PC-3 (cell line): ENCODE results near the gene GPR156. TPM values are rescaled to one million over a fixed set of nuclear protein-coding genes. Genes with fewer than 3 reads are reported as not detected.

Experiments used
- ATAC-seq: fragments of 200-7000 bp; cut with Tn5 transposase; 2 replicates; pipeline ENCODE4 v1.9.1; 2020; ENCODE audit warnings: mild to moderate bottlenecking, moderate library complexity
- BruUV-seq: library from RNA; stranded (reverse); fragments of 400-500 nt; replicated peaks from 2 replicates; lab custom pipeline; 2021; lab: Mats Ljungman, UMichigan
- CTCF ChIA-PET: fragments of 300-600 bp; sonication (Branson Sonifier 250); formaldehyde crosslinking; loops from one replicate; lab custom pipeline; 2022; ENCODE audit warnings: antibody characterized with exemption; lab: Charles Lee
- POLR2A ChIA-PET: fragments of 300-600 bp; sonication (Branson Sonifier 250); formaldehyde crosslinking; loops from one replicate; lab custom pipeline; 2022; ENCODE audit warnings: antibody characterized with exemption; ENCODE audit not compliant: unreplicated experiment; lab: Charles Lee
- DNase-seq: peaks from one replicate; pipeline ENCODE4 v3.0.0-alpha.2; 2015
- H2AFZ ChIP-seq: fragments of 300-600 bp; sonication (generic); 2 replicates; pipeline ENCODE4 v1.6.0; 2016; ENCODE audit warnings: antibody characterized with exemption, low read length
- H3F3A ChIP-seq: fragments of 300-600 bp; sonication (generic); one replicate; pipeline ENCODE4 v1.6.0; 2017; ENCODE audit warnings: antibody characterized with exemption, low read length, control low read depth, mild to moderate bottlenecking; ENCODE audit not compliant: unreplicated experiment
- H3K27ac ChIP-seq: fragments of 300-600 bp; sonication (generic); 2 replicates; pipeline ENCODE4 v1.5.1; 2016; ENCODE audit warnings: mild to moderate bottlenecking, low read length
- H3K27me3 ChIP-seq: fragments of 300-600 bp; sonication (generic); 2 replicates; pipeline ENCODE4 v1.6.1; 2016; ENCODE audit warnings: low read length, mixed read lengths
- H3K36me3 ChIP-seq: fragments of 300-600 bp; sonication (generic); 2 replicates; pipeline ENCODE4 v1.6.1; 2016; ENCODE audit warnings: low read depth, mixed run types, low read length, mixed read lengths
- H3K4me1 ChIP-seq: fragments of 300-600 bp; sonication (generic); 2 replicates; pipeline ENCODE4 v1.5.1; 2016; ENCODE audit warnings: low read length; ENCODE audit not compliant: insufficient read depth
- H3K4me2 ChIP-seq: fragments of 300-600 bp; sonication (generic); 2 replicates; pipeline ENCODE4 v1.6.0; 2016; ENCODE audit warnings: low read length
- H3K4me3 ChIP-seq: fragments of 300-600 bp; sonication (generic); 2 replicates; pipeline ENCODE4 v1.5.1; 2016; ENCODE audit warnings: mild to moderate bottlenecking, low read length, mixed read lengths
- H3K79me2 ChIP-seq: fragments of 300-600 bp; sonication (generic); 2 replicates; pipeline ENCODE4 v1.6.1; 2017; ENCODE audit warnings: low read length, mixed read lengths
- H3K9ac ChIP-seq: fragments of 300-600 bp; sonication (generic); 2 replicates; pipeline ENCODE4 v1.6.0; 2016; ENCODE audit warnings: mild to moderate bottlenecking, low read length
- H3K9me2 ChIP-seq: fragments of 300-600 bp; sonication (generic); replicated peaks from 2 replicates; pipeline ENCODE4 v1.6.1; 2016; ENCODE audit warnings: mixed run types, low read length, mixed read lengths
- H3K9me3 ChIP-seq: fragments of 300-600 bp; sonication (generic); 2 replicates; pipeline ENCODE4 v1.6.1; 2016; ENCODE audit warnings: low read length, mixed read lengths
- H4K20me1 ChIP-seq: fragments of 300-600 bp; sonication (generic); 2 replicates; pipeline ENCODE4 v1.6.1; 2016; ENCODE audit warnings: low read length, mixed read lengths
- CTCF ChIP-seq: fragments of 300-600 bp; sonication (generic); conservative IDR thresholded peaks from 2 replicates; pipeline ENCODE4 v1.5.1; 2017; ENCODE audit warnings: antibody characterized with exemption, low read depth, mild to moderate bottlenecking, low read length
- EZH2 ChIP-seq: fragments of 300-600 bp; sonication (generic); IDR thresholded peaks from one replicate; pipeline ENCODE4 v1.6.1; 2017; ENCODE audit warnings: antibody characterized with exemption, mild to moderate bottlenecking, low read length; ENCODE audit not compliant: unreplicated experiment
- EZH2phosphoT487 ChIP-seq: fragments of 300-600 bp; sonication (generic); IDR thresholded peaks from 2 replicates; pipeline ENCODE4 v1.6.1; 2018; ENCODE audit warnings: mild to moderate bottlenecking, antibody characterized with exemption, low read length, borderline replicate concordance
- intact Hi-C: fragments of 100-400 bp; cut with micrococcal nuclease; formaldehyde crosslinking; loops from 2 replicates; pipeline ENCODE4 v1.9.0; 2023
- total RNA-seq: library from RNA; depleted of rRNA; stranded (reverse); fragments of >200 nt; gene quantifications from 2 replicates; pipeline ENCODE4 v1.2.3, GENCODE V29; 2014

The GPR156 gene
- total RNA-seq, 1 experiment from 2014 or later, result 5.1 TPM

- Histone ChIP-seq H4K20me1 (no peaks in the 10 kb centered on the region), H3K27me3 (no peaks in the 10 kb centered on the region), H2AFZ (no peak overlapping the region), H3K9me2 (no peaks in the 10 kb centered on the region), H3K36me3 (no peaks in the 10 kb centered on the region), H3K4me3 (no peak overlapping the region), H3F3A (no peaks in the 10 kb centered on the region), H3K4me1 (peaks cover 4% of the 10 kb centered on the region; the same call in 1 of the 2 replicates), H3K27ac (no peak overlapping the region), H3K9me3 (no peaks in the 10 kb centered on the region), H3K9ac (no peak overlapping the region), H3K4me2 (no peak overlapping the region), H3K79me2 (no peaks in the 10 kb centered on the region)
- BruUV-seq, result no TSS peak
- TF ChIP-seq CTCF, result no peak
- TF ChIP-seq EZH2phosphoT487, result no peak
- no peak for TF ChIP-seq EZH2
- ATAC-seq (no peak), DNase-seq (no peak)
- intact Hi-C loops, result no loop called here
- CTCF ChIA-PET, result interaction anchor here (0.6 kb wide), 1 partner anchor 80 kb away, joined by 4 read pairs; no protein-coding TSS in a partner anchor
- POLR2A ChIA-PET, result no interaction called here
Measured at GRCh38 chr3:120275618-120276017, 9.4 kb downstream of the GPR156 start.

GRCh38 chr3:120274739-120275167 lies 10.3 kb downstream of the GPR156 start:
- no peak for DNase-seq
- intact Hi-C loops, result no loop called here

More at GRCh38 chr3:120274739-120275167, 10.3 kb downstream of the GPR156 start:
- no peaks in the 10 kb centered on the region for H3K36me3 ChIP-seq
- H3K9me2 ChIP-seq, result no peaks in the 10 kb centered on the region
- H3K9me3 ChIP-seq, result no peaks in the 10 kb centered on the region
- H3K27me3 ChIP-seq, result no peaks in the 10 kb centered on the region
- no TSS peak for BruUV-seq
- H3K4me1 ChIP-seq, result peaks cover 4% of the 10 kb centered on the region; the same call in 1 of the 2 replicates
- no peak overlapping the region for H3K4me2 ChIP-seq
- H3K9ac ChIP-seq, result no peak overlapping the region
- no peaks in the 10 kb centered on the region for H3F3A ChIP-seq
- H3K27ac ChIP-seq, result no peak overlapping the region
- no peak overlapping the region for H2AFZ ChIP-seq
- no peaks in the 10 kb centered on the region for H4K20me1 ChIP-seq
- ChIA-PET CTCF (interaction anchor here (0.6 kb wide), 1 partner anchor 79 kb away, joined by 4 read pairs; no protein-coding TSS in a partner anchor), POLR2A (no interaction called here)
- no peaks in the 10 kb centered on the region for H3K79me2 ChIP-seq
- ATAC-seq, result no peak
- no peak overlapping the region for H3K4me3 ChIP-seq
- no peak for TF ChIP-seq CTCF
- no peak for TF ChIP-seq EZH2
- TF ChIP-seq EZH2phosphoT487, result no peak
